GM18907 (cell line): ENCODE measurements around the gene IRF5.
A peak's percentile ranks its signal among the peaks of the same experiment; 100 is the strongest.

Source experiments
- ATAC-seq: cut with Tn5 transposase; IDR thresholded peaks from one replicate; pipeline ENCODE4 v1.9.1; 2021; ENCODE audit warnings: mild to moderate bottlenecking, moderate library complexity; ENCODE audit not compliant: unreplicated experiment

The IRF5 gene, protein sequence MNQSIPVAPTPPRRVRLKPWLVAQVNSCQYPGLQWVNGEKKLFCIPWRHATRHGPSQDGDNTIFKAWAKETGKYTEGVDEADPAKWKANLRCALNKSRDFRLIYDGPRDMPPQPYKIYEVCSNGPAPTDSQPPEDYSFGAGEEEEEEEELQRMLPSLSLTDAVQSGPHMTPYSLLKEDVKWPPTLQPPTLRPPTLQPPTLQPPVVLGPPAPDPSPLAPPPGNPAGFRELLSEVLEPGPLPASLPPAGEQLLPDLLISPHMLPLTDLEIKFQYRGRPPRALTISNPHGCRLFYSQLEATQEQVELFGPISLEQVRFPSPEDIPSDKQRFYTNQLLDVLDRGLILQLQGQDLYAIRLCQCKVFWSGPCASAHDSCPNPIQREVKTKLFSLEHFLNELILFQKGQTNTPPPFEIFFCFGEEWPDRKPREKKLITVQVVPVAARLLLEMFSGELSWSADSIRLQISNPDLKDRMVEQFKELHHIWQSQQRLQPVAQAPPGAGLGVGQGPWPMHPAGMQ

DNA sequence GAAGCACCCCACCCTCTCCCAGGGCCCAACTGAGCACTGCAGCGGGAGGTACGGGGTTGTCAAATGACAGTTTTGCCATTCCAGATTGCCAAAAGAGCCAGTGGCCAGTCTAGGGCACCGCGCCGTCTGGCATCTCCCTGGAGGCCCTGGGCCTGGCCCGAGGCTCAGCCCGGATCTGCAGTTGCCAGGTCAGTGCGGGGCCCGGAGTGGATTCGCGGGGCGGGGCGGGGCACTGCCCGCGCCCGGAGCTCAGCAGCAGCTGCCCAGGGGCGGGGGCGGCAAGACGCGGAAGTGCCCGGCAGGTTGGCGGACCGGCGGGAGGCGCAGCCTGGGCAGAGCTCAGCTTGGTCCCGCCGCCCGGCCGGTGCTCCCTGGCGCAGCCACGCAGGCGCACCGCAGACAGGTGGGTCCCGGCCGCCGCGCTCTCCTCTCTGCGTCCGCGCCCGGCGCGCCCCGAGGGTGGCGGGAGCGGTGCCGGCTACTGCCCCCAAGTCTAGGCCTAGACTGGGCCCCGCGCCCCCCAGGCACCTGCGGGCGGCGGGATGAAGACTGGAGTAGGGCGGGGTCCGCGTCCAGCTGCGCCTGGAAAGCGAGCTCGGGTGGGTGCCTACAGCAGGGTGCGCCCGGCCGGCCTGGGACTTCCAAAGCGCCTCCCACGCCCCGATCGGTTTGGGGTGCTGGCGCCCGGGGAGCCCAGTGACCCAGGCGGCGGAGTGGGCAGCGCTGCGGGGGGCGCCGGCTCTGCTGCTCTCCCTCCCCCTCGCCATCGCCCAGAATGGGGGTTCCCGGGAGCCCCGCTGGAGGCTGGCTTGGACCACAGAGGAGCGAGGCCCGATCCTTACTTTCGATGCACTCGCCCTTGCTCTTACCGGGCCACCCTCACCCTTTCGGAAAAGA lies at the start of gene IRF5:
IRF5 (plus strand) TSS at position 281 of the 897 bp plus-strand sequence. CDS start 4,155 bp downstream, outside the sequence.
- ATAC-seq: peak; percentile 10

DNA sequence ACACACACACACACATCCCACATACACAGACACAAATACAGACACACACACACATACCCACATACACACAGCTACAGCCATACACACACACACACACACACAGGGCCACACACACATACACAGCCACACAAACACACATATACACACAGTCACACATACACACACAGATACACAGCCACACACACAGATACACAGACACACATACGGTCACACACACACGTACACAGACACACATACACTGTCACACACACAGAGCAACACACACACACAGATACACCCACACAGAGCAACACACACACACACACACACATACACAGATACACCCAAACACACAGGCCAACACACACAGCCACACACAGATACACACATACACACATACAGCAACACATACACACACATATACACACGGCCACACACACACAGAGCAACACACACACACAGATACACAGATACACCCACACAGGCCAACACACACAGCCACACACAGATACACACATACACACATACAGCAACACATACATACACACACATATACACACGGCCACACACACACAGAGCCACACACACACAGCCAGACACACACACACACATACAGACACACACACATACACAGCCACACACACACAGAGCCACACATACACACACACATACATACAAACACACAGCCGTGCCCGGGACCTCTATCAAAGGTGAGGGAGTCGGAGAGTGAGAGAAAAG lies 49.5 kb upstream of the IRF5 start:
- ATAC-seq: no peak

- ATAC-seq: no peak
Measured at GRCh38 chr7:128888756-128889095, 49.0 kb upstream of the IRF5 start.

GRCh38 chr7:128889121-128889520 lies 48.6 kb upstream of the IRF5 start:
- no peak for ATAC-seq

GRCh38 chr7:128890306-128891109 lies 47.2 kb upstream of the IRF5 start:
- no peak for ATAC-seq

DNA sequence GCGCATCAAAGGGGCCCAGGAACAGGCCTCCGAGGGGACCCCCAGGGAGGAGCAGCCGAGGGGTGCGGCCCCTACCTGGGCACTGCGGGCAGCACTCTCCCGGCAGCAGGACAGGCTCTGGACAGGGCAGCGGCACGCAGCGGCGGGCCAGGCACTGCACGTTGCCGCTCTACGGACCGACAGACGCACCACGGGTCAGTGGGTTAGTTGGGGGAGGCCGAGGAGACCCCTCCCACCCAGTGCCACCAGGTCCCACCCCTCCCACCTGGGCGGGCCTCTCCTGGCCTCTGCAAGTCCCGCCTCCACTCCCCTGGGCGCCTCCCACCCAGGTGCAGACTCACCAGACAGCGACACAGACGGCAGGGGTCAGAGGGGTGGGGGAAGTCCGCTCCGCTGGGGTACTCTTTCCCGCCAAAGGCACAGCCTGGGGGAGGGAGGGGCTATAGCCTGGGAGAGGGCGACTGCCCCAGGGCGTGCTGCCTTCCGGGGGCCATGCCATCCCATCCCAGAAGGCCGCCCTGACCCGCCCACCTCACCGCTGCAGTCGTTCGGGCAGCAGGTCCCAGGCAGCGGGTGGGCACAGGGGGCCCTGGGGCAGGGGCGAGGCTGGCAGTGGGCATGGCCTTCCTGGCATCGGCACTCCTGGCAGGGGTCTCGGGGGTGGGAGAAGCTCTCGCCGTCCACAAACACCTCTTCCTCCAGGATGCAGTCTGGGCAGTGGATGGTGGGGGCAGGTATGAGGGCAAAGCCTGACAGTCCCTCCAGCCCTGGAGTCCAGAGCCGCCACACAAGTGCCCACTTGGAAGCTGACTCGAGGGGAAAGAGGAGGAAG lies 46.4 kb upstream of the IRF5 start:
- ATAC-seq: no peak

DNA sequence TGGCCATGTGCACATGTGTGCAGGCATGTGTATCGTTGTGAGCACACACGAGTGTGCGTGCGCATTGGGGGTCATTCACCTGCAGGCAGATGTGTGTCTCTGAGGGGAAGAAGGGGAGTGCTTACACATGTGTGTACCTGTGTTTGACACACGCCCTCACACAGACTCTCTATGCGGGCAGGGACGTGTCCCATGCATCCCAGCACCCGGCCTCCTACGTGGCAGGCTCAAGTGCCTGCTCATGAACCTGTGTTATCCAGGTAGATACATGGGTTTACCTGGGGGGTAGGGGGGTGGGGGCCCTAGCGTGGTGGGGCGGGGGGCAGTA lies 45.8 kb upstream of the IRF5 start:
- ATAC-seq: no peak

DNA sequence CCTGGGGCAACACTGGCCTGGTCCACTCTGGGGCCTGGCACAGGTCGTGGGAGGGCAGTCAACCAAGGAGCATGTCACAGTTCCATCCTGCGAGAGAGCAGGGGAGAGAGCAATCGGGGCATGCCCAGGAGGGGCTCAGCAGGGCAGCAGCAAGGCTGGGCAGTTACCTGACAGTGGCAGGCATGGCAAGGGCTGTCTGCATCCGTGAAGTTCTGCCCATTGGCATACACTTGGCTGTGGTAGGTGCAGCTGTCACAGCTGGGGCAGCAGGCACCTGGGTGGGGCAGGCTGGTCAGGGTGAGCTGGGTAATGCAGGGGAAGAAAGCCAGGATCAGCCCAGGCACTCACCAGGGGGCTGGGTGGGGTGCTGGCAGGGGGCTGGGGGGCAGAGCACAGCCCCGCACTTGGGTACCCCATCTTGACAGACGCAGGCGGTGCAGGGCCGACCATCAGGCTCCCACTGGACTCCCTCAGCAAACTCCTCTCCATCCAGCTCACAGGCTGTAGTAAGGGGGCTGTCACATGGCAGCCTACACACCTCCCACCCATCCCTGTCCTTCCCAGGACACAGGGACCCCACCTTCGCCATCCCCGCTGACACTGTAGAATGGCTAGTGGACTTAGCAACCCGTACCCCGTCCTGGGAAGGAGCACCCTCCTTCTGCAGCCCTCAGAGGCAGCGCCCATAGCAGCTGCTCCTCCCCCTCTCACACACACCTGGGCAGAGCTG lies 45.0 kb upstream of the IRF5 start:
- no peak for ATAC-seq

GRCh38 chr7:128893251-128894100 lies 44.3 kb upstream of the IRF5 start:
- ATAC-seq: no peak

DNA sequence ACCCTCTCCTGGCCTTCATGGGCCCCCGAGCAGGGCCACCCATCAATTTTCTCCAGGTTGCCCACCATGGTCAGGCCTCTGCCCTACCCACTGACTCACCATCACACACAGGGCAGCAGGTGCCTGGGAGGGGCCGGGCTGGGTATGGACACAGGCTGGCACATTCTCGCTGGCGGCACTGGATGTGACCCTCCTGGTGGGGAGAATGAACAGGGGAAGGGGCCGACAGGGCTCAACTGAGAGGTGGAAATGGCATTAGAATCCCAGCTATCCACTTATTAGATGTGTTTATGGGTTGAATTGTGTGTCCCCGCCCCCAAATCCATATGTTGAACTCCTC lies 43.7 kb upstream of the IRF5 start:
- ATAC-seq: no peak

- ATAC-seq: no peak
Measured at GRCh38 chr7:128895320-128895719, 42.4 kb upstream of the IRF5 start.

GRCh38 chr7:128899392-128899791 lies 38.3 kb upstream of the IRF5 start:
- no peak for ATAC-seq

DNA sequence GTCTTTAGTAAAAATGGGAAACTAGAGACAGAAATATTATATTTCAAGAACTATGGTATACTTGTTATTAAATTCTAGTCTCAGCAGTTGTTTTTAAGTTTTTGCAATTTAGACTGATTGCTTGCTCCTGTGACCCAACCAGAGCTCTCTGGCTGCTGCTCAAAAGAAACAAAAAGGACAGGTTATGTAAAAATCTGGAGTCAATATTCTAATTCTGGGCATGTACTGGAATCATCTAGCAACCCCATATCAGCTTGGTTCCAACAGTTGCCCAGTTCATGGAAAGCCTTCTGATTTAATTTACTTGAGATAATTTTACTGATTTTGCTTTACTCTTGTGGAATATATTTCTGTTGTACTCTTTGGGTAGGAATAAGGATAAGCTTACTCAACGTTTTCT lies 37.5 kb upstream of the IRF5 start:
- no peak for ATAC-seq

DNA sequence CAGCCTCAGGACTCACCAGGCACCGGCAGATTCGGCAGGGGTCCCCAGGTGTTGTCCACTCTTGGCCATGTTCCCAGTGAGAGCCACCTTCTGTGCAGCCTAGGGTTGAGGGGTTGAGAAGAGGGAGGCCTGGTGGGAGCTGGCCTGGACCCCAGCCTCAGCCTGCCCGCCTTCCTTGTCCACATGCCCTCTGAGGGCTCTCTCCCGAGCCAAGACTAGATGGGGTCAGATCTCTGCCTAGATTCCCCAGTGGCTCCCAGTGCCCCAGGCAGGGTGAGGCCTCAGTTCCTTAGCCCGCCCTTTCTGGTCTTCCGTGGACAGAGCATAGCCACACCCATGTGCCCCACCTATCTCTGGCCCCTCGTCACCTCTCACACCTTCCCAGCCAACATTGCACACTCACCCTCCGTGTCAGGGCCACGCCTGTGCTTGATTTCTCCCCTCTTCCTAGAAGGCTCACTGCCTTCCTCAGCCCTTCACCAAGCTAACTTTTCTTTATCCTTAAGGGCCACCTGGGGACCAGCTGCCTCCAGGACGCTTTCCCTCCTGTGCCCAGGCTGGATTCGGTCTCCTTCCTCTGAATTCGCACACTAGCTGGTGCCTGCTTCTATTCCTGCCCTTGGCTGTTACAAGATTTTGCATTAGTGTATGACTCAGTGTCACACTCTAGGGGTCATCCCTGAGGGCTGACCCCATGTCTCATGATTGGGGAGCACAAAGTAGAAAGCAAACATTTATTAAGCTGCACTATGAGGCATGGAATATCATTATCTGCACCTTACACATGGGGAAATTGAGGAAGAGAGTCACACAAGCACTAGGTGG lies 34.8 kb upstream of the IRF5 start:
- no peak for ATAC-seq

- ATAC-seq: no peak
Measured at GRCh38 chr7:128903621-128904361, 33.9 kb upstream of the IRF5 start.

DNA sequence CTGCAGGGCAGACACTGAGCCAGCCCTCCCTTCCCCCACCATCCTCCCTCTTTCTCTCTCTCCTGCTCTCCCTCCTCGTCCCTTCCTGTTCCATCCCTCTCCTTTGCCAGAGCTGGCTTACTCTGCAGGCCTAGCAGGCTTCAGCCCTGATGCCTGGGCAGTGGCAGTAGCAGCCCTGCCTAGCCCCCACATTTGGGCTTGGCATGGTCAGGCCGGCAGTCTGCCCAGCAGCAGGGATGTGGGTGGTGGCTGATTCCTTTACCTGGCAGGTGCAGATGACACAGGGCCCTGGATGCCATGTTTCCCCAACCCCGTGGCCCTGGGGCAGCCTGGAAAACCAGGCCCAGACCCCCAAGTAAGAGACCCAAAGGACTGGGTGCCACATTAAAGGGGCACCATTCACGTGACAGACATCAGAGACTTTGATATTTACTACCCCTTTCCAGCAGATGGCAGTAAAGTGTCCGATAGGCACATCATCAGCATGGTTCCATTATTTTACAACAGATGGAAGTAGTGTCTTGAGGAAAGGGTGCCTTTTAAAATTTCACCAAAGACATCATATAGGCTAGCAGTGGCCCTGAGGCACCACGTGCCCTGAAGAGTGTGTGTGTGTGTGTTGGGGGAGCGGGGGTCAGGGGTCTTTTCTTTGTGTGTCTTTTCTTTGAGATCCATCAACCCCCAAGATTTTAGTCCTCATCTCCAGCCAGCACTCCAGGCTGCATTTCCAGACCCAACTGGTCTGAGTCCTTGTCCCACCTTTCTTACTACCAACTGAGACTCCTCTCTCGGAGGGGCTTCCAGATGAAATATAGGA lies 33.1 kb upstream of the IRF5 start:
- ATAC-seq: peak; percentile 55
